CD4-positive, alpha-beta T cell treated with Interleukin-15 for 4 hours (primary cell): Measurements from ENCODE around the gene VPS8.

Experiments
- DNase-seq: peaks from one replicate; pipeline ENCODE4 v3.0.0-alpha.2; 2020; ENCODE audit warnings: low spot score

Gene VPS8

GRCh38 chr3:185060655-185061054, 248.7 kb downstream of the VPS8 start:
- DNase-seq: no peak

- no peak for DNase-seq
Observed at GRCh38 chr3:185062191-185062590, 250.2 kb downstream of the VPS8 start.

GRCh38 chr3:185063431-185063830, 251.5 kb downstream of the VPS8 start:
- DNase-seq: no peak

GRCh38 chr3:185065059-185065458, 253.1 kb downstream of the VPS8 start:
- DNase-seq: no peak

GRCh38 chr3:185066251-185066650, 254.3 kb downstream of the VPS8 start:
- DNase-seq: no peak

GRCh38 chr3:185067173-185067572, 255.2 kb downstream of the VPS8 start:
- DNase-seq: no peak

GRCh38 chr3:185069037-185070030, 257.4 kb downstream of the VPS8 start:
- no peak for DNase-seq

- DNase-seq: no peak
Observed at GRCh38 chr3:185070491-185071286, 258.7 kb downstream of the VPS8 start.

GRCh38 chr3:185071287-185071800, 259.4 kb downstream of the VPS8 start:
- no peak for DNase-seq

- DNase-seq: no peak
Observed at GRCh38 chr3:185075547-185075946, 263.6 kb downstream of the VPS8 start.

GRCh38 chr3:185076219-185076618, 264.3 kb downstream of the VPS8 start:
- DNase-seq: no peak

- DNase-seq: no peak
Observed at GRCh38 chr3:185079625-185080024, 267.7 kb downstream of the VPS8 start.

GRCh38 chr3:185081521-185081920, 269.6 kb downstream of the VPS8 start:
- DNase-seq: no peak

- no peak for DNase-seq
Observed at GRCh38 chr3:185082149-185082548, 270.2 kb downstream of the VPS8 start.

- no peak for DNase-seq
Observed at GRCh38 chr3:185082829-185083228, 270.9 kb downstream of the VPS8 start.

GRCh38 chr3:185084402-185084801, 272.4 kb downstream of the VPS8 start:
- DNase-seq: no peak

GRCh38 chr3:185084901-185085300, 272.9 kb downstream of the VPS8 start:
- DNase-seq: no peak

GRCh38 chr3:185087419-185087818, 275.5 kb downstream of the VPS8 start:
- no peak for DNase-seq

GRCh38 chr3:185089343-185089742, 277.4 kb downstream of the VPS8 start:
- DNase-seq: no peak

- no peak for DNase-seq
Observed at GRCh38 chr3:185089751-185090150, 277.8 kb downstream of the VPS8 start.

GRCh38 chr3:185090811-185091210, 278.8 kb downstream of the VPS8 start:
- no peak for DNase-seq

- DNase-seq: no peak
Observed at GRCh38 chr3:185093116-185093515, 281.1 kb downstream of the VPS8 start.

GRCh38 chr3:185094697-185095096, 282.7 kb downstream of the VPS8 start:
- no peak for DNase-seq
